ENCODE measurements around the gene PPCS. TPM values are rescaled to one million over a fixed set of nuclear protein-coding genes. Genes with fewer than 3 reads are reported as not detected.

The PPCS gene
- total RNA-seq, 1 experiment from 2014 or later: 82.1 TPM

Small RNAs within 50 kb of the gene (small RNA-seq; reads per million reads assigned to genes)
- not detected for gene TMSB4XP1

Other genes with a start within 250 kb of the PPCS start
- gene FOXJ3, start 121.3 kb upstream of the PPCS start, total RNA-seq (2014; rRNA removed; shearing (Covaris generic); ENCODE audit: low replicate concordance): 36.8 and 55.5 TPM in 2 replicates
- gene RIMKLA, start 75.8 kb upstream of the PPCS start, total RNA-seq (2014; rRNA removed; shearing (Covaris generic); ENCODE audit: low replicate concordance): 1.1 and 2.1 TPM in 2 replicates
- gene ZMYND12, start 521 bp upstream of the PPCS start, total RNA-seq (2014; rRNA removed; shearing (Covaris generic); ENCODE audit: low replicate concordance): 0.90 and 1.5 TPM in 2 replicates
- 2.1 and 2.9 TPM in 2 replicates for gene CCDC30, start 6.7 kb downstream of the PPCS start, total RNA-seq (2014; rRNA removed; shearing (Covaris generic); ENCODE audit: low replicate concordance)
- gene PPIH, start 201.9 kb downstream of the PPCS start, total RNA-seq (2014; rRNA removed; shearing (Covaris generic); ENCODE audit: low replicate concordance): 42.1 and 53.0 TPM in 2 replicates
- gene YBX1, start 225.9 kb downstream of the PPCS start, total RNA-seq (2014; rRNA removed; shearing (Covaris generic); ENCODE audit: low replicate concordance): 652 and 1,200 TPM in 2 replicates